ENCODE measurements around the gene CDK6.

GRCh38 chr7:92872701-92873100 lies 36.3 kb upstream of the CDK6 start:
- no peak for TF ChIP-seq CTCF (IDR thresholded peaks at IDR 0.05; ENCODE audit: low read depth, low read length)
- TF ChIP-seq EZH2phosphoT487 (IDR thresholded peaks at IDR 0.05; ENCODE audit: low read depth) = no peak

Data from OCI-LY3 (cell line).